ENCODE measurements around the gene TEX14. TPM values are rescaled to one million over a fixed set of nuclear protein-coding genes. Genes with fewer than 3 reads are reported as not detected.

The TEX14 gene
- total RNA-seq, 1 experiment from 2014 or later: not detected

- DNase-seq (ENCODE audit: low read depth): peak; percentile 85
Observed at GRCh38 chr17:58525239-58525638, 166.6 kb downstream of the TEX14 start.

DNA sequence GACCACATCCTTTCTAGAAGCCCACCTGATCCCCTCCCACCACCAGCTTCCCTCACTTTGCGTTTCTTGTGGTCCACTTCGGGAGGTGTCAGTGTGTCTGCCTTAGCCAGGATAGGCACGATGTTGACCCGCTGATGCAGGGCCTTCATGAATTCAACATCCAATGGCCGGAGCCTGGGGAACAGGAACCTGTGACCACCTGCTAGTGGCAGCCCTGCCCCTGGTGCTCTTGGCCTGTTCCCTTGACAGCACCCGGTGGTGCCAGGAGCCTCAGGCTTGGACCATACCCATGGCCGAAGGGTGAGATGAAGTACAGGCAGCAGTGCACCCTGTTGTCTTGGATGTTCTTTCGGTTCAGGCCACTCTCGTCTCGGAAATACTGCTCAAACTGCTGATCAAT, 170.2 kb downstream of the TEX14 start:
- no peak for DNase-seq (ENCODE audit: low read depth)

GRCh38 chr17:58520843-58521430, 170.9 kb downstream of the TEX14 start:
- no peak for DNase-seq (ENCODE audit: low read depth)

DNA sequence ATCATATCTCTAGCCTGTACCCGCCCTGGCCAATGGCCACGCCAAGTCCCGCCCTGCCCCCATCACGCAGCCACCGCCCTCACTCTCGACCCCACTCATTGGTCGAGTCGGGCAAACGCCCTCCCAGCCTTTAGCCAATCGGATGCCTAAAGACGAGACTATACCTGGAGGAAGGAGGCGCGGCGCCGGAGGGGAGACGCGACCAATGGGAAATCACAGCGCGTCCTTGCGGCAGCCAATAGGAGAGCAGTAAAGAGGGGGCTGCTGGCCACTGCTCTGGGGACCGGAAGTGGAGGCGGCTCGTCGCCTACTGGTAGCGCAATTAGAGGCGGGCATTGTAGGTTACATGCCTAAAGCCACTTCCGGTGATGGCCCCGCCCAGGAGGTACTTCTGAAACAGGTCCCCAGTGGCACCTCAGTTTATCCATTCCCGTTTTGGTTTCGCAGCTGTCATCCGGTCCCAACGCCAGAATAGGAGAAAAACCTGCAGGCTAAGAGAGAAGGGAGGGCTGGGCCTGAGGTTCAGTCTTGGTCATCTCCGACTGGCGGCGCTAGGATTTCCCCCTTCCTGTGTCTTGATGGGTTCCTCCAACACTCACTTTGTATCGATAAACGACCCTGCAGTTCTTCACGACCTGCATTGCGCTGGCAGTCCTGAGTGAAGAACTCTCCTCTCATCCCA, 173.8 kb downstream of the TEX14 start:
- peak; percentile 99 for DNase-seq (ENCODE audit: low read depth)

DNA sequence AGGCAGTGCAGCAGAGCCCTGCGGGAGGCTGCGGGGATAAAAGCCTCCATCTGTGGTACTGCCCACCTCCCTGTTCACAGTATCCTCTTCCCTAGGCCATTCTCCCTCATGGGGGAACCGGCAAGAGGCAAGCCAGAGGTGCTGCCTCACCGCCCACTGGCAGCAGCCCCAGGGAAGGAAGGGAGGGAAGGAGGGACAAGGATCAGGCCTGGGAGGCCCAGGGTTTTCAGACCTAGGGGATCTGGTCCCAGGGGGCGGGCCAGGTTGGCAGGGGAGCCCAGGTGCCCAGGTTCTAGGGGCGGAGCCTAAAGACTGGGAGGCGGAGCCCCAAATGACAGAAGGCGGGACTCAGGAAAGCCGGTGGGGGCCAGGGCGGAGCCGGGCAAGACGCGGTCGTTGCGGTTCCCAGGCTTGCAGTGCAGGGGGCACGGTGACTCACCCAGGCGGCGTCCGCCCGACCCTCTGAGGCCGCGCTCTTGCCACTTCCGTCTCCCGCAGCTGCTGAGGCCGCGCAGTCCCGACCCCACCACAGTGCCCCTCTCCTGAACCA, 174.4 kb downstream of the TEX14 start:
- DNase-seq (ENCODE audit: low read depth): no peak

DNA sequence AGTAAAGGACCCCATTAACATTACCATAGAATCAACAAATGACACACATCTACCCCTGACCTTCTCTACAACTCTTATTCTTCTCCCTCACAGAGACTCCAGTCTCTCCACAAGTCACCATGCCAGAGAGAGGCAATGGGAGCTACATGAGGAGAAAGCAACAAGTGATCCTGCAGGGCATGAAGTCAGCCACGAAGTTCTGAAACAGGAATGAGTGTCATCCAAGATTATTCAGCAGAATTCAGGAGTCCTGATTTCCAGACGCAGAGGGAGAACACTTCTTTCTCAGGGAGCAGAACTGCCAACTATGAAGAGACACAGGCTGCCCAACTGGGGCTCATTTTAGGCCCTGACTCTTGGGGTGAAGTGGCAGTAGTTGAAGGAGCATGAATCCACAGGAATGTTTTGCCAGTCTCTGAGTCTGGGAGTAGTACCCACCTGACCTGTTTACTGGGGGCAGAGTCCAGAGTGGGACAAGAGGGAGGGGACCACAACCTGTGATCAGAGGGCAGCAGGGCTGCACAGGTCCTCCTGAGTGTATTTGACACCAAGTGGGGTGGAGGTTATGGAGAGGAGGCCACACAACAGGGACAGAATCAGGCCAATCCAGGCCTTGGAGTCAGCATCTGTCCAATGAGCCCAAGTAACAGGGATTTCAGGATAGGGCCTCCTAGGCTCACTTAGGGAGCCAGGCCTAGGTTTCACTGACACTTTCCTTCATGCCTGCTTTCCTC, 175.0 kb downstream of the TEX14 start:
- no peak for DNase-seq (ENCODE audit: low read depth)

GRCh38 chr17:58515286-58515685, 176.6 kb downstream of the TEX14 start:
- no peak for DNase-seq (ENCODE audit: low read depth)

DNA sequence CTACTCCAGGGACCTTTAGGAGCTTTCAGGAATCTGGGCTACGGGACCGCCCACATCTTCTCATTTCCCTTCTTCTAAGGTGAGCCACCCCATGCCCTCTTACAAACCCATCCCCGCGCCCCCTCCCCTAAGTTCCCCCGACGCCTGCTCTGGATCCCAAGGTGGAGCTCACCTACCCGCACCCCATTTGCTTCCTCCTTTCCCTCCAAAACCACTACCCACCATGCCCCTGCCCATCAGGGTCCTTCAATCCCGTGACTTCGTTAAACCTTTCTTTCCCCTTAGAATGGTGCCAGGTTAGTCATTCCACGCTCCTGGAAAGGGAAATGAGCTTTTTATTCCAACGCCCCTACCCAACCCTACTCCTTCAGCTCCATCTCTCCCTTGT, 177.1 kb downstream of the TEX14 start:
- no peak for DNase-seq (ENCODE audit: low read depth)

DNA sequence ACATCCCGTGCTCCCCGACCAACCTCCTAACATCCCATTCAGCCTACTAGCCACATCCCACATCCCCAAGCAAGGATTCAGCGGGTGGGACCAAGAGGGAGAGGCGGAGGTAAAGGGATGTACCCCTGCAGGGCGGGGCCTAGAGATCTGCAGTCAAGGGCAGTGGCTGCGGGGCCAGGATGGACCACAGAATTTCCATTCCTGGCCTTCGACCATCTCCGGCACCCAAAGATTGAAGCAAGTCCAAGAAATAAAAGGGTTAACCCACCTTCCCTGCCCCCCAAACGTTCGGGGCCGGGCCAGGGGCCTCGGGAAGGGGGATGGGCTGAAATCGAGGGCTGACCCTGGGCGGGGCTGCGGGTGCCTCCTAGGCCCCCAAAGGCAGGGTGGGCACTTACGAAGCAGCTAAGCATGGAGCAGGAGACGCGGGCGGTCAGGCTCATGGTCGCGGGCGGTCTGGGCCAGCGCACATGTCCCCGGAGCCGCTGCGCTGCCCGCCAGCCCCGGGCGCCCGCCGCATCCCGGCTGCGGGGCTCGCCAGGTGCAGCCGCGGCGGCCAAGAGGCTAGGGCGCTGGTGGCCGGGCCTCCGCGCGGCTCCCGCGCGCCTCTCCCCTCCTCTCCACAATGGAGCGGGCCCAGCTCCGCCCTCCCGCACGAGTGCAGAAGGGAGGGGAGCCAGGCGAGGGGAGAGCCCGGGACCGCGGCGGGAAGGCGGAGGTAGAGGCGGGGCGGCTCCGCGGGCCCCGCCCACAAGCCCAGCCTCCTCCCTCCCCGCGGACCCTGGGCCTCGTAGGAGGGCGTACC, 177.7 kb downstream of the TEX14 start, which contains the start of gene MTMR4:
TSS of gene MTMR4 (minus strand) at position 674 of the 805 bp plus-strand sequence. CDS start at position 443, 231 bp downstream.
- DNase-seq (ENCODE audit: low read depth): peak; percentile 74

DNA sequence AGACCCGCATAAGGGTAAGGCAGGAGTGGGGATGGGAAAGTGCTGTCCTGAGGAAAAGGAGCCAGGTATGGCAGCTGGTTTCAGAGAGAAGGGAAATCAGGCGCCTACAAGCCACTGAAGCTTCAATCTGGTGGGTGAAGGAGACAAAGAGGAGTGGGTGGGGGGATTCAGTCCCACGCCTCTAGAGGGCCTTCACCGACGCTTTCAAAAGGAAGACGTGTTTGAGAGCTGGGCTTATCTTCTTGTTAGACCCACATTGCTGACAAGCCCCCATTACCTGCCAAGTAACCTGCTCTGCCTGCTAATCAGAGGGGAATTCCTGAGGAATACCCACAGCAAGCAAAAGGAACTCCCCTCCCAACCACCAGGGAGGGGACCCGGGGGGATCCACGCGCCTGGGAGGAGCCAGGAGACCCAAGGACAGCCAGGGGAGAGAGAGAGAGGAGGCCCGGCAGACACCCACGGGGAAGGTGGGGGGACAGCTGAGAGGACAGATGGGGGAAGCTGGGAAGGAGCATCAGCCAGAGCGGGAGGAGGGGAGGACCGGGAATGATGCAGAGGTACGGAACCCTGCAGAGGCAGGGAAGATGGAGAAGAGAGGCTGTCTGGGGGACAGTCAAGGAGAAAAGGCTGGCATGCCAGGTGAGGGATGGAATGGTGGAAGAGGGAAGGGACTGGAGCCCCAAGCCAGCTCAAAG, 178.4 kb downstream of the TEX14 start:
- DNase-seq (ENCODE audit: low read depth): no peak

- no peak for DNase-seq (ENCODE audit: low read depth)
Observed at GRCh38 chr17:58510075-58510474, 181.8 kb downstream of the TEX14 start.

GRCh38 chr17:58508341-58509067, 183.3 kb downstream of the TEX14 start:
- DNase-seq (ENCODE audit: low read depth): no peak

DNA sequence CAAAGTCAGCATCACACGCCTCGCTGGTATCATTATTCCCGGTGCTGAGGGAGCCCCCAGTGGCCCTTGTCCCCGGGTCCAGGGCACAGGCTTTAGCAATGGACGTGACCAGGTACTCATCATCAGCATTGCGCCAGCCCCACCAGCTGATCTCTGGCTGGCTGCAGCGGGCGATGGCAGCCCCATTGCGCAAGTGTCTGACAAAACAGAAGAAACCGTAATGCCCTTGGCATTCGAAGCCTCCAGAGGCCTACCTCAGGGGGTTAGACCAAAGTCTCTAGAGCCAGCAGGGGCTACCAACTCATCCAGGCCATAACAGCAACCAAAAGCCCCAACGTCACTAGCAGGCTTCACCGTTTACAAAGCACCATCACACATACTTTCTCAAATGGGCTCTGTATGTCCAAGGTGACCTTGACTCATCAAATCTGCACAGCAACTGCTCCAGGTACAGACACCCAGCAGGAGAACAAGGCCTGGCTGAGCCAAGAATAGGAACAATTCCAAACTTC, 184.7 kb downstream of the TEX14 start:
- DNase-seq (ENCODE audit: low read depth): no peak

Other genes with a start within 250 kb of the TEX14 start
- gene HSF5, start 203.6 kb downstream of the TEX14 start, total RNA-seq (2014; rRNA removed; shearing (Covaris generic)): not detected in 2 replicates
- gene MTMR4, start 177.4 kb downstream of the TEX14 start, total RNA-seq (2014; rRNA removed; shearing (Covaris generic)): 28.9 and 32.8 TPM in 2 replicates
- 51.7 and 53.3 TPM in 2 replicates for gene RAD51C, start 557 bp upstream of the TEX14 start, total RNA-seq (2014; rRNA removed; shearing (Covaris generic))
- gene PPM1E, start 63.8 kb upstream of the TEX14 start, total RNA-seq (2014; rRNA removed; shearing (Covaris generic)): 0.20 and 0.24 TPM in 2 replicates